ENCODE data around the gene SAMD4B.
"Not testable (repeated sequence)": the region's sequence is repeated elsewhere in the genome, so short reads cannot be mapped to it uniquely, and the experiment has no call there.

SAMD4B gene

DNA sequence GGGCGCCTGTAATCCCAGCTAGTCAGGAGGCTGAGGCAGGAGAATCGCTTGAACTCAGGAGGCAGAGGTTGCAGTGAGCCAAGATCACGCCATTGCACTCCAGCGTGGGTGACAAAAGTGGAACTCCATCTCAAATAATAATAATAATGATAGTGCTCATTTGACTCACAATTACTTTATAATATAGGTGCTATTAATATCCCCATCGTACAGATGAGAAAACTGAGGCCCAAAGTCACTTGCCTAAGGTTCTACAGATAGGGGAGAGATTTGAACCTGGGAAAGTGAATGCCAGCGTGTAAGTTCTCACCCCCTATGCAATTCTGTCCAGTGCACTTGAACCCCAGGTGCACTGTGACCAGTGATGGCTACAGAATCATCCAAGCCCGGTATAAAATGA is 12.3 kb upstream of the SAMD4B start:
- no peak for DNase-seq
- intact Hi-C loops (cut with DNase I): loop anchor here (5.0 kb wide), 3 partner anchors 208 to 368 kb away; no protein-coding TSS in a partner anchor

DNA sequence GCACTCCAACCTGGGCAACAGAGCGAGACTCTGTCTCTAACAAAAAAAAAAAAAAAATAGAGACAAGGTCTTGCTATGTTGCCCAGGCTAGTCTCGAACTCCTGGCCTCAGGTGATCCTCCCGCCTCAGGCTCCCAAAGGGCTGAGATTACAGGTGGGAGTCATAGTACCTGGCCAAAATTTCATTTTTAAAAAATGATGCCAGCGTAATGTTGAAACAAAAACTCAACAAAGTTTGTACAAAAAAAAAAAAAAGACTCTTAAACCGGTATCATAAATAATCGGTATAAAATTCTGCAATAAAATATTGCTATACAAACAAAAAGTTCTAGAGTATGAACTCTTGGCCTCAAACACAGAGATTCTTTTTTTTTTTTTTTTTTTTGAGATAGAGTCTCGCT is 9.9 kb upstream of the SAMD4B start:
- DNase-seq: no peak
- intact Hi-C loops (cut with DNase I): no loop called here

DNA sequence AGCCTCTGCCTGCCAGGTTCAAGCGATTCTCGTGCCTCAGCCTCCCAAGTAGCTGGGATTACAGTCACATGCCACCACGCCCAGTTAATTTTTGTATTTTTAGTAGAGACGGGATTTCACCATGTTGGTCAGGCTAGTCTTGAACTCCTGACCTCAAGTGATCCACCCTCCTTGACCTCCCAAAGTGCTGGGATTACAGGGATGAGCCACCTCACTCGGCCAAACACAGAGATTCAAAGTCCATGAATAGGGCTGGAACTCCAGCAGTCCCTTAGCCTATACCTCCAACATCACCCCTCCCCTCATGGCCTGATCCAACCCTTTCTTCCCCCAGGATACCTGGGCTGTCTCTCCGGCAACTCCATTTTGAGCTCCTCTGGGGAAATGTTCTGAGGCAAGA is 9.5 kb upstream of the SAMD4B start:
- DNase-seq; intact Hi-C loops (cut with DNase I): not testable (repeated sequence)

DNA sequence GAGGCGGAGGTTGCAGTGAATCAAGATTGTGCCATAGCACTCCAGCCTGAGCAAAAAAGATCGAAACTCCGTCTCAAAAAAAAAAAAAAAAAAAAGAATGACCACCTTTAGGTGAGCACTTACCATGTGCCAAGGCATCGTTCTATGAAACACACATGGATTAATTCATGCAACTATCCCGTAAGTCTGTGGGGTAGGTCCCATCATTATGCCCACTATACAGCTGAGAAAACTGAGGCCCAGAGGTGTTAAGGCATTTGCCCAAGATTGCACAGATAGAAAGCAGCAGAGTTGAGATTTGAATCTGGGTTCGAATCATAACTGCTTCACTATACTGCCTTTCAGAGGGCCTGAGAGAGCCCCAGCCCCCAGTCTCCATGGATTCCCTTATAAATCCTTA is 8.7 kb upstream of the SAMD4B start:
- no peak for DNase-seq
- intact Hi-C loops (cut with DNase I): no loop called here

DNA sequence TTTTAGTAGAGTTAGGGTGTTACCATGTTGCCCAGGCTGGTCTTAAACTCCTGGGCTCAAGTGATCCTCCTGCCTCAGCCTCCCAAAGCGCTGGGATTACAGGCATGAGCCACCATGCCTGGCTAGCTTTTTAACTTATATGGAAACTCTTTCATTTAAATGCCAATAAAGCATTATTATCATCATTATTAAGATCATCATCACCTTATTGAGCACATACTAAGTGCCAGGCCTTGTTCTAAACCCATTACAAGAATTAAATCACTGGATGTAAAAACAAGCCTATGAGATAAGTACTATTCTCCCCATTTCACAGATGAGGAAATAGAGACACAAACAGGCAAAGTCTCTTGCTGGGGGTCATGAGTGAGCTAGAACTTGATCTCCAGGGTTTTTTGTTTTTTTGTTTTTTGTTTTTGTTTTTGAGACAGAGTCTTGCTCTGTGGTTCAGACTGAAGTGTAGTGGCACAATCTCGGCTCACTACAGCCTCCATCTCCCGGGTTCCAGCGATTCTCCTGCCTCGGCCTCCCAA is 7.7 kb upstream of the SAMD4B start:
- no peak for DNase-seq
- intact Hi-C loops (cut with DNase I): no loop called here

DNA sequence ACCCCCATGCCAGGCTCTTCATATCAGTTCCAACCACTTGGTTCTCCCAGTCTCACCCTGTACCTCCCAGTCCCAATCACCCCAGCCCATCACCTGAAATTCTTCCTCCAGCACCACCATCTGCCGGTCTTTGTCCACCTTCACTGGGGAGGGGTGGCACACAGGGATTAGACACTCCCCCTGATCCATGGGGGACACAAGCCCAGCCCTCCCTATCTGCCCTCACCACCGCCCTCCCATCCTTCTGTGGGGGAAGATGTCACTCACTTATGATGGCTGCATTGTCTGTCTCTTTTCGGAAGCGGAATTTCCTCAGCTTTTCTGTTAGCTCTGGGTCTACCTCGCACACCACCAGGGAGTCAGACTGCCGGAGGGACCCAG is 7.1 kb upstream of the SAMD4B start:
- intact Hi-C loops (cut with DNase I): no loop called here

DNA sequence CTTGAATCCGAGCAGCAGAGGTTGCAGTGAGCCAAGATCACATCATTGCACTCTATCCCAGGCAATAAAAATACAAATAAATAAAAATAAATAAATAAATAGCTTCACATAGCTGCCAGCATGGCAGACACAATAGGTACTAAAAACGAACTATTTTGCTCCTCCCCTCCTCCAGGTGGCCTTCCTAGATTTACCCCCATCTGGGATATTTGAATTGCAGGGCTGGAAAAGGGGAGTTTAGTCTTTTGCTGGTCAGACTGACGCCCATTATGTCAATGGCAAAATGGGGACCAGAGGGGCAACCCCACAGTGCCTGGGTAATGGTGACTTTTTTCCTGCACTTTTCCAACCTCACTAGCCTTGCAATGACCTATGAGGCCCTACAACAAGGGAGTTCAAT is 5.7 kb upstream of the SAMD4B start:
- intact Hi-C loops (cut with DNase I): no loop called here
- DNase-seq: no peak

More for the DNA sequence above, 7.1 kb upstream of the SAMD4B start:
- DNase-seq: no peak

DNA sequence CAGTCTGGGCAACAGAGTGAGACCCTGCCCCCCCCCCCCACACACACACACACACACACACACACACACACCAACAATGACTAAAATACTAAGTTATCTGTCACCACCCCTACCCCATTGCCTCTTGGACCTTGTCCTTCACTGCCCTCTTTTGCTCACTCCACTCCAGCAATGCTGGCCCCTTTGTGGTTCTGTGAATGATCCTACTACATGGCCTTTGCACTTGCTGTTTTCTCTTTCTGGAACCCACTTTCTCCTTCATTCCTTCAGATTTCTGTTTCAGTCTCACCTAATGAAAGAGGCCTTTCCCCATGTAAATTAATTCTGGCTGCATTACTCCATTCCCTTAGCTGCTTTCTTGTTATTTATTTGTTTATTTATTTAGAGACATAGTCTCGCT is 2.5 kb upstream of the SAMD4B start:
- intact Hi-C loops (cut with DNase I): loop anchor here (10.0 kb wide), 1 partner anchor 55 kb away; the partner anchor contains the start of genes MED29 and PAF1
- DNase-seq: no peak

DNA sequence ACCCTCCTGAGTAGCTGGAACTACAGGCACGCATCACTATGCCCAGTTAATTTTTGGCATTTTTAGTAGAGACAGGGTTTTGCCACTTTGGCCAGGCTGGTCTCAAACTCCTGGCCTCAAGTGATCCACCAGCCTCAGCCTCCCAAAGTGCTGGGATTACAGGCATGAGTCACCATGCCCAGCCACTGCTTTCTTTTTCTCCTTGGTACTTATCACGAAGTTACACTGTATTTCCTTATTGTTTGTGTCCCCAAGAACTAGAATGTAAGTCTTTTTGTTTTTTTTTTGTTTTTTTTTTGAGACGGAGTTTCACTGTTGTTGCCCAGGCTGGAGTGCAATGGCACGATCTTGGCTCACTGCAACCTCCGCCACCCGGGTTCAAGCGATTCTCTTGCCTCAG is 2.1 kb upstream of the SAMD4B start:
- intact Hi-C loops (cut with DNase I): loop anchor here (10.0 kb wide), 1 partner anchor 55 kb away; the partner anchor contains the start of genes MED29 and PAF1
- DNase-seq: not testable (repeated sequence)

DNA sequence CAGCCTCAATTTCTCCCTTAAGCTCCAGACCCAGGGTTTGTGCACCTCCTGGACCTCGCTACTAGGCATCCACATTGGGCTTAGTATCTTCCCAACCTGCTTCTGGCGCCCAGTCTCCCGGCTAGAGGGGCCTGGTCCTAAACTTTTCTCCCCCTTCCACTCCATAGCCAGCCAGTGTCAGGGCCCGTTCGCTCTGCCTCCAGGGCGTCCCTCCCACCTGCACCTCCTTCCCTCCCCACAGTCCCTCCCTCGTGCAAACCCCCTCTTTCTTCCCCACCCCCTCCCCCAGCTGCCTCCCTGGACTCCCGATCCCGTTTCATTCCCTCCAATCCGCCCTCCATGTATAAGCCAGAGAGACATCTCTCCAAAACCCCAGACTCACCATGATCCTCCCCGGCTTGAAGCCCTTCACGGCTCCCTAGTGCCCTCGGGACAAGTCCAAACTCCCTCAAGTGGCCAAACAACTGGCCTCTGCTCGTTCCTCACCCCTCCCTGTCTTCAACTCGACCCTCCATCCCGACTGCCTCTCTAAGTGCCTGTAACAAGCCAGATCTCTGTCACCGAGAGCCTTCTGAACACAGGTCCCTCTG is 997 bp upstream of the SAMD4B start:
- intact Hi-C loops (cut with DNase I): loop anchor here (10.0 kb wide), 1 partner anchor 54 kb away; the partner anchor contains the start of genes MED29 and PAF1

DNA sequence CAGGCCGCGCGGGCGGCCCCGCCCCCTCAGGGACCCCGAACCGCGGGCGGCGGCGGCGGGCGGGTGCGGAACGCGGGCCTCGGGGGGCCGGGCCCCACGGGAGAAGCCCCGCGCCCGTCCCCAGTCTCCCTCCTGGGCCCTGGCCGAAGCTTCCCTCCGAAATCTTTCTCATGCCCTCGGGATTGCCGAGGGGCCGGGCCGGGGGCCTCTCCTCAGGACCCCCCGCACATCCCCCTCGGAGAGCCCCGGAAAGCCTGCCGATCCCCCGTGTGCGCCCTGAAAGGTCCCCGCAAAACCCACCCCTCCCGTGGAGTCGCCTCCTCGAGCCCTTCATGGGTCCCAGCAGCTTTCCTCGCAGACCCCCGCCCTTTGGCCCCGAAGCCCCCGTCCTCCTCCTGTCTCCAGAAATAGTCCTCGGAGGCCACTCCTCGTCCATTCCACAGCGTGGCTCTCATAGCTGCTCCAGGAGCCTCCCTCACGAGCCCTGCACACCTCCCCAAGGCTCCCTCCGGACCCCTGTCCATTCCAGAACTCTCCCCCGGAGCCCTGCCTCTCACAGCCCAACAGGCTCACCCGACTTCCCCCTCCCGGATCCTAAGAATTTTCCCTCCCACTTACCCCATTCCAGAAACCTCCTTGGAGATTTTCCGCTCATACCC is 555 bp downstream of the SAMD4B start:
- DNase-seq: peak in 3 of 42 donors; percentile 10 to 20 (median 19)
- intact Hi-C loops (cut with DNase I): loop anchor here (10.0 kb wide), 1 partner anchor 52 kb away; the partner anchor contains the start of genes MED29 and PAF1

More for the DNA sequence above, 997 bp upstream of the SAMD4B start:
- DNase-seq: peak in 26 of 42 donors; percentile 8 to 54 (median 31)

DNA sequence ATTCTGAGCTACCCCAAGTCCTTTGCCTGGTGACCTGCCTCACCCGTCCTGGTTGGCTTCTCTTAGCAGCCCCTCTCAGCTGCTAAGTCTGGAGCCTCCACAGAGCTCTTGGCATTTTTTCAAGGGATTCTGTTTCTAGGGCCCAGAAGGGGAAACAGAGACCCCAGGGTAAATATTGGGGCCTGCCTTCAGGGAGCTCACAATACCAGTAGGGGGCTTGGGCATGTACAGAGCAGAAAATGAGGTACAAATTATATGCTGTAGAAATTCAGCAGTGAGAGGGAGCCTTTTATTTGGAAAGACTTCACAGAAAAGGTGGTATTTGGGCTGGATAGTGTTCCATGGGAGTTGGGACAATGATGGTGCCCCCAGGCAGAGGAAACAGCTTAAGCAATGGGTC is 3.7 kb downstream of the SAMD4B start:
- DNase-seq: no peak
- intact Hi-C loops (cut with DNase I): loop anchor here (10.0 kb wide), 1 partner anchor 49 kb away; the partner anchor contains the start of genes MED29 and PAF1

DNA sequence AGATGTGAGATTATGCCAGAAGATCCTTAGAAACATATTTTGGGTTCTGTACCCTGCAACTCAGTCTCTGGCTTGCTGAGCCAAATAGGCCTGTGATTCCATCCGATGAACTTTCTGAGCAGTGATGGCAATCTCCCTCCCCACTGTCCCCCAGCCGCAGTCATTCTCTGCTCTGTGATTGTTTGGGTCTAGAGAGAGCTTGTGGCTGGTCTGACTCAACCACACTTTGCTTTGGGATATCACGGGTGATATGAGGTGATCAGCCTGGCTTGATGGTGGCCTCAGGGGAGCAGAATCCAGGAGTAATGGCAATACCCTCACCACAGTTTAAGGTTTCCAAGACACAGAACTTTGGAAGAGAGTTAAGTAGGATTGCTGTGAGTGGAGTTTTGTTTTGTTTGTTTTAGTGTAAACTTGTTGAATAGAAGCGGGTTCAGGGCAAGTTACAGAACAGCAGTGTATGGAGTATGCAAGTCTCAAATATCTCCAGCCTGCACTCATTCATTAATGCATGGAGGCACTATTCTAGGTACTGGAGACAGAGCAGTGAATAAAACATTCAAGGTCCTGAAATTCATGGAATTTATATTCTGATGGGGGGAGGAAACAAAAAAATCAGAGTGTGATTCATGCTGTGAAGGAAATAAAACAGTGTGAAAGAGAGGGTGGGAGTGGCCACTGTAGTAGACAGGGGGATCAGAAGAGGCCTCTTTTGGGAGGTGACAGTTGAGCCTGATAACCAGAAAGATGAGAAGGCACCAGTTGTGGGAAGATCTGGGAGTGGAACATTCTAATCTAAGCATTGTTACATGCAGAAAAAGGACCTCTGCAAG is 5.3 kb downstream of the SAMD4B start:
- intact Hi-C loops (cut with DNase I): loop anchor here (10.0 kb wide), 1 partner anchor 47 kb away; the partner anchor contains the start of genes MED29 and PAF1
- no peak for DNase-seq

DNA sequence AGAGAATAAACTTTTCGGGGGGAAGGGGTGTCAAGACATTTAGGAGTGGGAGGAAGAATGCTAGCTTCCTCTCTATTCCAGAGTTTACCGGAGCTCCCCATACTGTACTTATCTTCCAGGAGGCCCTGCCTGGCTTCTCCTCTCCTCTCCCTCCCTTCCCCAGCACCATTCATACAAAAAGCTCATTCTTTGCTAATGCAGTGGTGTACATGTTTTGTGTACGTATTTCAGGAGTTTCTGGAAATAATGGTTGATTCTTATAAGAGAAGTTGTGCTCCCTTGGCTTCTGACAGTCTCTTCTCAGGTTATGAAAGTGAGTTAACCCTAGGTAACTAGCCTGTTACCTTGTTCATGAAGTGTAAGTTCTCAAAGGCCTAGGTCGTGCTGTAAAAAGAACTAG is 7.1 kb downstream of the SAMD4B start:
- intact Hi-C loops (cut with DNase I): loop anchor here (10.0 kb wide), 1 partner anchor 45 kb away; the partner anchor contains the start of genes MED29 and PAF1
- no peak for DNase-seq

DNA sequence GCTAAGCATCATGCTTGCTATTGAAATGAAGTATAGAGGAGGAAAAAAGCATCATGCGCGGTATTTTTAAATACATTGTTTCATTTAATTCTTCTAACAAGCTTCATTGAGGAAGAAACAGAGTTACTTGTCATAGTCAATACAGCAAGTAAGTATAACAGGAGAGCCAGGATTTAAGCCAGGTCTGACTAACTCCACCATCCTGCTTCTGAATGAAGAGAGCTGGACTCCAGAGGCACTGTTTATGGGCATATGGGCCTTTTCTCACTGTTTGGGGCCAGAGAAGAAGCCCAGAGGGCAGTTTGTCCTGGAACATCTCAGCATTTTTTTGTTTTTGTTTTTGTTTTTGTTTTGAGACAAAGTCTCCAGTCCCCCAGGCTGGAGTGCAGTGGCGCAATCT is 7.9 kb downstream of the SAMD4B start:
- intact Hi-C loops (cut with DNase I): no loop called here

DNA sequence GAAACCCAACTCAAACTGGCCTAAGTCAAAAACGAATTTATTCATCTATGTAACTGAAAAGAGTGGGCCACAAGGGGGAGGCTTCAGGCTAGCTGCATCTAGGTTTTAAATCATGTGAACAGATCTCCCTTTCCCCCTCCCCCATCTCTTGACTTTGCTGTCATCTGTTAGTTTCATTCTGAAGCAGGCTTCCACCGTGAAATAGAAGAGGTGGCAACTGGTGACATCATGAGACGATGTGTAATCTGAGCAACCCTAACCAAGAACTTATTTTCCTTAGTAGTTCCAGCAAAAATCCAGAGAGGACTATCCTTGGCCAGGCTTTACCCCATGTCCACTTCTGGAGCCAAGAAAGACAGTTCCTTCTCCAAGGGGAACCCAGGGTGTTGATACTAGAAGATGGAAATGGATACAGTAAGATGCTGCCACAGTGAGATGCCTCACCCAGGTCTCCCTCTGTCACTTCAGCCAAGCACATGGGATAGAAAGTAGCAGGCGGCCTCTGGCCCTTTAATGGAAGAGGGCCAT is 9.4 kb downstream of the SAMD4B start:
- intact Hi-C loops (cut with DNase I): no loop called here
- DNase-seq: peak in 5 of 42 donors; percentile 13 to 71 (median 31)

More for the DNA sequence above, 7.9 kb downstream of the SAMD4B start:
- no peak for DNase-seq

DNA sequence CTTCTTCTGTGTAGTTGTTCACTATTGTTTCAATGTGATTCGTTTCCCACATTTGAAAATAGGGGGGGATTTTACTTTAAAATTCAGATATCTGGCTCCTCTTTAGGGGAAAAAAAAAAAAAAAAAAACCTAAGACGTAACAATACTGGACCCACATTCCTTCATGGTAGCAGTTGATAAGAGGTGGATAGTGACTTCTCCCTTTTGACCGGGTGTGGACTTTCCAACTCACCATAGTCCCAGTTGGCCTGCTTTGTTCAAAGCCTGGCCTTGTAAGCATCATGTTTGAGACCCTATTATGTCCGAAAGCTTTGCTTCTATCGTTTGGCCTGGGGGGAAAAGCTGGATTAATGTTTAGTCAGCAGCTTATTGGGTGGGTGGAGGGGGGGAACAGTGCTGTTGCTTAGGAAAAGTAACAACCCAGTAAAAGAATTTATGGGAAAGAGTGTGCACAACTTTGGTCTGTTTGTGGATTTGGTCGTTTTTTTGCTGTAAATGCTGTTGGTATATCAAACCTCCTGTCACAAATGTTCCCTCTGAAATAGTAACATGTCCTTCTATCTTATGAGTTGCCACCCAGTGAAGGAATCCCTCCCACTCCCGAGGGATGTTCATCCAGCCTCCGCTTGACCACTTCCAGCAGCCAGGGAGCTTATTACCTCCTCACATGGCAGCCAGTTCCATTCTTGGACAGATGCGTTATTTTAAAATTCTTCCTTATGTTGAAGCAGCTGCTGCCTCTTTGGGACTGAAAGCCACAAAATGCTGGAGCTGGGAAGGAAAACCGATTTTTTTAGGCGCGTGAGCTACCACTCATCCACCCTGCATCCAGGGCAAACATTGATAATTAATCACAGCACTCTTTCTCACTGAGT is 10.4 kb downstream of the SAMD4B start:
- intact Hi-C loops (cut with DNase I): no loop called here
- no peak for DNase-seq

DNA sequence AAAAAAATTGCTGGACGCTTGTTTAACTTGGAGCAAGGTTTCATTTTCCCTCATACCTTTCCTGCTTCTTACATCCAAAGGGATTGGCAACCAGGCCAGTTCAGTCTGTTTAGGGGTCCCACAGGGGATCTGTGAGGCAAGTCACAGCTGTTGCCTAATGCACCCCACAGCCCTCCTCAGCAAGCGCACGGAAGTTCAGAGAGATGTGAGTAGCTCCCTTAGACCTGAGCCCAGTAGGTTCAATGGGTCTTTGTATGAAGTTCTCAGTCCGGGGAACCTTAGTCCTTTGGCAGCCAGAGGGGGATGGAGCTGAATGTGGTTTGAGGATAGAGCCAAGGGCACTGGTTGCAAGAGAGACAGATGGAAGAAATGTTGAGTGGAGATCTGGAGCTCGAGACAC is 13.0 kb downstream of the SAMD4B start:
- peak in 27 of 42 donors; percentile 8 to 76 (median 44) for DNase-seq
- intact Hi-C loops (cut with DNase I): no loop called here

Data from head of caudate nucleus (tissue), 42 donors.